BJ (cell line): ENCODE measurements around the gene ANKRD12. TPM values are rescaled to one million over a fixed set of nuclear protein-coding genes. Genes with fewer than 3 reads are reported as not detected.

Experiments used
- CTCF ChIA-PET: fragments of 350-600 bp; formaldehyde crosslinking; extraction: SDS; loops from one replicate; lab custom pipeline; 2021; ENCODE audit warnings: antibody characterized with exemption, inconsistent platforms; lab: Yijun Ruan, JAX
- POLR2A ChIA-PET: fragments of 300-600 bp; sonication (Branson Sonifier 250); formaldehyde crosslinking; extraction: SDS; loops from one replicate; lab custom pipeline; 2021; ENCODE audit warnings: antibody characterized with exemption; lab: Charles Lee
- DNase-seq: peaks from one replicate; pipeline ENCODE4 v3.0.0-alpha.2; 2011; ENCODE audit warnings: low read depth
- H3K27me3 ChIP-seq: 2 replicates; pipeline ENCODE4 v1.6.0; 2011; ENCODE audit warnings: low read length; ENCODE audit not compliant: control insufficient read depth, insufficient read depth
- H3K36me3 ChIP-seq: 2 replicates; pipeline ENCODE4 v1.5.1; 2011; ENCODE audit warnings: low read length; ENCODE audit not compliant: control insufficient read depth, insufficient read depth
- H3K4me3 ChIP-seq: 2 replicates; pipeline ENCODE4 v1.5.1; 2011; ENCODE audit warnings: low read depth, mild to moderate bottlenecking, control low read depth, low read length
- polyA plus RNA-seq: library from polyadenylated mRNA; depleted of rRNA; stranded (reverse); fragments of >200 nt; gene quantifications from 2 replicates; pipeline ENCODE4 v1.2.3, GENCODE V29; 2011
- TF ChIP-seq, protein P1 (sequence below): IDR thresholded peaks from 2 replicates; pipeline ENCODE4 v1.5.1; 2011; ENCODE audit warnings: low read depth, mild to moderate bottlenecking, control low read depth, inconsistent platforms, low read length, moderate library complexity; ENCODE audit not compliant: insufficient read depth

Gene ANKRD12
- polyA plus RNA-seq, 1 experiment, result 3.0 TPM

DNA sequence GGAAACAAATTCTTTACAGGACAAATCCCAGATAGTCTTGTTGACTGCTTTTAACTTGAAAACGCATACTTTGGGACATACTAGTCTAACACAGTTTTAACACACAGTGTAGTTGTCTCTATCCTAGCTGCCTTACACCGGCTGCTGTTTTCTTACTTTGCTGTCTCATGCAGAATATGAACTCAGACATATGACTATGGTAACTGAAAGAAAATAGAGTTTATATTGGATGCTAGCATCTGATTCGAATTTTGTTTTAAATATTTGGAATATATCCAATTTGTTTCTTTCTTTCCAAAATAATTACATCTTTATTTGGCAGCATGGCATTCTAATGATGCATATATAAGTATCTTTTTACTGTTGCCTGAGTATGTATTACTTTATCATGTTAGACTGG lies 69.8 kb downstream of the ANKRD12 start:
- Histone ChIP-seq H3K27me3 (no peaks in the 10 kb centered on the region), H3K36me3 (0 out of 2 replicates have a peak, but pooled peaks cover 2% of the 10 kb centered on the region), H3K4me3 (no peak overlapping the region)
- ChIA-PET POLR2A (no interaction called here), CTCF (interaction anchor here (1.8 kb wide), 1 partner anchor 17 kb away, joined by 5 read pairs; no protein-coding TSS in a partner anchor)
- TF ChIP-seq, protein P1, sequence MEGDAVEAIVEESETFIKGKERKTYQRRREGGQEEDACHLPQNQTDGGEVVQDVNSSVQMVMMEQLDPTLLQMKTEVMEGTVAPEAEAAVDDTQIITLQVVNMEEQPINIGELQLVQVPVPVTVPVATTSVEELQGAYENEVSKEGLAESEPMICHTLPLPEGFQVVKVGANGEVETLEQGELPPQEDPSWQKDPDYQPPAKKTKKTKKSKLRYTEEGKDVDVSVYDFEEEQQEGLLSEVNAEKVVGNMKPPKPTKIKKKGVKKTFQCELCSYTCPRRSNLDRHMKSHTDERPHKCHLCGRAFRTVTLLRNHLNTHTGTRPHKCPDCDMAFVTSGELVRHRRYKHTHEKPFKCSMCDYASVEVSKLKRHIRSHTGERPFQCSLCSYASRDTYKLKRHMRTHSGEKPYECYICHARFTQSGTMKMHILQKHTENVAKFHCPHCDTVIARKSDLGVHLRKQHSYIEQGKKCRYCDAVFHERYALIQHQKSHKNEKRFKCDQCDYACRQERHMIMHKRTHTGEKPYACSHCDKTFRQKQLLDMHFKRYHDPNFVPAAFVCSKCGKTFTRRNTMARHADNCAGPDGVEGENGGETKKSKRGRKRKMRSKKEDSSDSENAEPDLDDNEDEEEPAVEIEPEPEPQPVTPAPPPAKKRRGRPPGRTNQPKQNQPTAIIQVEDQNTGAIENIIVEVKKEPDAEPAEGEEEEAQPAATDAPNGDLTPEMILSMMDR, result no peak
- no peak for DNase-seq

DNA sequence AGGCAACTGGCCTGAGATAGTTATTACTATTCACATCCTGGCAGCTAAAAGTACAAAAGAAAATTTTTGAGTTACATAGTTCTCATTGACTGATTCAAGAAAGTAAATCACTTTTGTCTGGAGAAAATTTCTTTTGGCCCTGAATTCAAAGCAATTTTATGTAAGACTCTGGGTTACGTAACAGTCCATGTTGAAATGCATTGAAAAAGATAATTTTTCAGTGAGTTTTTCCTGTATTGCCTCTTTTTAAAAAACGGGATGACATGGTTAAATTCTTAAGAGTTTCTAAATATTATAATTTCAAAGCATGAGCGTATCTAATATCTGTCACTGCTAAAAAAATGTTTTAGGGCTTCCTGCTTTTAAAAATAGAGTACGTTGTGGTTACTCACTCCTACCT lies 72.7 kb downstream of the ANKRD12 start:
- TF ChIP-seq, protein P1, result no peak
- H3K4me3 ChIP-seq, result no peak overlapping the region
- H3K27me3 ChIP-seq, result no peaks in the 10 kb centered on the region
- ChIA-PET CTCF (interaction anchor here (1.2 kb wide), 1 partner anchor 12 kb away, joined by 4 read pairs; no protein-coding TSS in a partner anchor), POLR2A (no interaction called here)
- 0 out of 2 replicates have a peak, but pooled peaks cover 2% of the 10 kb centered on the region for H3K36me3 ChIP-seq
- DNase-seq, result no peak

DNA sequence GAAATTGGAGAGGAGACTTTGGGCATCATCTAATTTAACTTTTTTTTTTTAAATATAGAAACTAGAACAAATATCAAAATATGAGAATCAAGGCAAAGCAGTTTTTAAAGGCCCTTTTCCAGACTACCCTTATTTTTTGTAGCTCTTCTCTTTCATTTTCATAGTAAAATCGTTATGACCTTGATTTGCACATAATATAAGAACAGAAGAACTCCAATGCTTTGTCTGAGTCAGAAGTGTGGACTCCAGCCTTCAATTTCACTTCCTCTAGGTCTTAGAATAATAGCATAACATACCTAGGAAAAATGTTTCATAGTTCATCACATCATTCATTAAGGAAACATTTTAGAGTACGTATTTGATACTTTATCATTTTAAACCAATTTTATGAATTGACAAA lies 74.4 kb downstream of the ANKRD12 start:
- POLR2A ChIA-PET, result no interaction called here
- Histone ChIP-seq H3K36me3 (0 out of 2 replicates have a peak, but pooled peaks cover 2% of the 10 kb centered on the region), H3K27me3 (no peaks in the 10 kb centered on the region), H3K4me3 (no peak overlapping the region)
- TF ChIP-seq, protein P1, result no peak
- CTCF ChIA-PET, result no interaction called here
- DNase-seq, result no peak

DNA sequence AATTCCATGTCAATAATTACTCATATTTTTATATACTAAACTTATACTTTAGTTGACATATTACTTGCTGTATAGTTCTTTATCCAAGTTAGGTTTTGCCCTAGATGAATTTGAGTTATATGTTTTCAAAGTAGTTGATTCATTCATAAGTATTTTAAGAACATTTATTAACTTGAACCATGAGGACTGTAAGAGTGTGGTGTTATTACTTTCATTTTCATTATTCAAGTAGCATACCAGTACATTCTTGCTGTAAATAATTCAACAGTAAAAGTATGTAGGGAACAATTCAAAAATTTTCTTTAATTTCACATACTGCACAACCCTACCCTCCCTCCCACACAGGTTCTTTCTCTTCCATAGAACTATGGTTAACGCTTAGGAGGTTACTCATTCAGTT lies 75.4 kb downstream of the ANKRD12 start:
- DNase-seq, result no peak
- no peak overlapping the region for H3K4me3 ChIP-seq
- TF ChIP-seq, protein P1, result no peak
- POLR2A ChIA-PET, result no interaction called here
- H3K27me3 ChIP-seq, result no peaks in the 10 kb centered on the region
- H3K36me3 ChIP-seq, result 0 out of 2 replicates have a peak, but pooled peaks cover 2% of the 10 kb centered on the region
- CTCF ChIA-PET, result no interaction called here

DNA sequence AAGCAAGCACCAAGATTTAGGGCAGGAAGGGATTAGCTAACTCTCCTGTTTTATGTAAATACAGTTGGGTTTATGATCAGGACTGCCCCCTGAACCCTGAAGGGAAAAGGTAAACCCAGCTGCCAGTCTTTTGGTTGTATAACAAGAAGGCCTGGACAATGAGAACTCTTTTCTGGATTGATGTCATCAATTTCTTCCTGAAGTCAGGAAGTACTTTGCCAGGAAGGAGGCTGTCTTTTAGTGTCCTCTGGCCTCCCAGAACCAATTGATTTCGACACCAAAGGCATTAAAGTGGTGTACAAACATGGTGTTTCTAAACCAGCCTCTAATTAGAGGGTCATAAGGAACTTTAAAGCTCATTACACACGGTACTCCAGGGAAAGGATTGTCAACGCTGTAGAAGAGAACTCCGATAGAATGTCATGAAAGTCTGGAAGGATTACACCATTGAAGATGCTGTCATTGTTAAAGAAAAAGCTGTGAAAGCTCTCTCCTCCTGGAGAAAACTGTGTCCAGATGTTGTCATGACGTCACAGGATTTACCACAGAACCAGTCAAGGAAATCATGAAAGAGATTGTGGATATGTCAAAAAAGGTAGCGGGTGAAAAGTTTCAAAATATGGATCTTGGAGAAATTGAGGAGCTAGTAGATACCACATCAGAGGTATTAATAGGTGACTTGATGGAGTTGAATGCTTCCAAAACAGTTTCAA lies 78.8 kb downstream of the ANKRD12 start:
- CTCF ChIA-PET, result interaction anchor here (0.7 to 1.1 kb wide), 2 partner anchors 142 kb away, joined by 3 read pairs; no protein-coding TSS in a partner anchor
- Histone ChIP-seq H3K4me3 (no peak overlapping the region), H3K36me3 (0 out of 2 replicates have a peak, but pooled peaks cover 2% of the 10 kb centered on the region), H3K27me3 (no peaks in the 10 kb centered on the region)
- POLR2A ChIA-PET, result no interaction called here
- TF ChIP-seq, protein P1, result no peak
- DNase-seq, result no peak
